AG04449 (cell line): Measurements from ENCODE around the gene HSPA13.

Experiments
- CTCF ChIA-PET: fragments of 350-600 bp; formaldehyde crosslinking; extraction: SDS; loops from one replicate; lab custom pipeline; 2021; ENCODE audit warnings: antibody characterized with exemption; lab: Yijun Ruan, JAX
- POLR2A ChIA-PET: fragments of 400-600, 350-600 bp; formaldehyde crosslinking; extraction: SDS; loops from one replicate; lab custom pipeline; 2020; ENCODE audit warnings: antibody characterized with exemption, inconsistent platforms; lab: Yijun Ruan, JAX
- DNase-seq: peaks from one replicate; pipeline ENCODE4 v3.0.0-alpha.2; 2010; ENCODE audit warnings: low read depth, low spot score
- H3K4me3 ChIP-seq: 2 replicates; pipeline ENCODE4 v1.5.1; 2011; ENCODE audit warnings: low read depth, mild to moderate bottlenecking, control low read depth, low read length
- CTCF ChIP-seq: IDR thresholded peaks from one replicate; pipeline ENCODE4 v1.5.1; 2011; ENCODE audit warnings: mild to moderate bottlenecking, moderate library complexity, low read length, control low read depth, inconsistent platforms; ENCODE audit not compliant: insufficient read depth; ENCODE audit errors: missing control alignments

HSPA13 gene

GRCh38 chr21:14376854-14377253 lies 6.1 kb downstream of the HSPA13 start:
- POLR2A ChIA-PET: no interaction called here
- no peak overlapping the region for H3K4me3 ChIP-seq
- no peak for TF ChIP-seq CTCF
- no peak for DNase-seq
- CTCF ChIA-PET: no interaction called here

- ChIA-PET CTCF (no interaction called here), POLR2A (no interaction called here)
- no peak for DNase-seq
- no peak for TF ChIP-seq CTCF
- H3K4me3 ChIP-seq: no peak overlapping the region
Measured at GRCh38 chr21:14366998-14367397, 15.9 kb downstream of the HSPA13 start.

DNA sequence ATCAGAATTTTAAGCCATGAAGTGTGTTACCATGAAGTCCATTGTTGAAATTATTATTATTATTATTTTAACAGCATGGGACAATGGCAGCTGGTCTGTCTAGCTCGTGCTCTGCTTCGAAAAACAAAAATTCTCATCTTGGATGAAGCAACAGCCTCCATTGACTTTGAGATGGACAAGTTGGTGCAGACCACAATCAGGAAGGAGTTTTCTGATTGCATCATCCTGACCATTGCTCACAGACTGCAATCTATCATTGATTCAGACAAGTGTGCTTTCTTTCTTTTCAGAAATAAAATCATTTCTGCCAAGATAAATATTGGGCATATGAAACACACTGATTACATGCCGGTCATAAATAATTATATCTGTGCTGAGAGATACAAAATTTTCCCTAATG lies 21.0 kb downstream of the HSPA13 start:
- H3K4me3 ChIP-seq: no peak overlapping the region
- no peak for TF ChIP-seq CTCF
- ChIA-PET POLR2A (no interaction called here), CTCF (no interaction called here)
- no peak for DNase-seq

DNA sequence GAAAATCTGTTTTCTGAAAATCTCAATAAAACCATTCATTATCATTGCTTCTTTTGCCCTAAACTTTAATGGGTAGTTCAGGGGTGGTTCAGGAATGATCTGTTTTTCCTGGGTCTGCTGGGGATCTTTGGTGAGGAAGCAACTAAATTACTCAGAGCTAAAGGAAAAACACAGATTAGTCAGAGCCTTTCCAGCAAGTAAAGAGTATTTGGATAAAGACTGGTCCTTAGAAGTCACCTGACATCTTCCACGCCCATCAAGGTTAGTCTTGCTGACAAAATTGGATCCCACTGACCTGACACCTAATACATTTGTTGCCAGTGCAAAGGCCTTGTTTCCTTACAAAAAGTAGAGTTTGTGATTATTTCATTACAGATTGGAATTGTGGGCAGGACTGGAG lies 24.2 kb downstream of the HSPA13 start:
- DNase-seq: no peak
- TF ChIP-seq CTCF: no peak
- ChIA-PET POLR2A (no interaction called here), CTCF (no interaction called here)
- no peak overlapping the region for H3K4me3 ChIP-seq

- ChIA-PET CTCF (no interaction called here), POLR2A (no interaction called here)
- no peak for DNase-seq
- no peak for TF ChIP-seq CTCF
- H3K4me3 ChIP-seq: no peak overlapping the region
Measured at GRCh38 chr21:14356746-14357145, 26.2 kb downstream of the HSPA13 start.

GRCh38 chr21:14354515-14354914 lies 28.4 kb downstream of the HSPA13 start:
- no peak for TF ChIP-seq CTCF
- H3K4me3 ChIP-seq: no peak overlapping the region
- ChIA-PET CTCF (no interaction called here), POLR2A (no interaction called here)
- DNase-seq: no peak

DNA sequence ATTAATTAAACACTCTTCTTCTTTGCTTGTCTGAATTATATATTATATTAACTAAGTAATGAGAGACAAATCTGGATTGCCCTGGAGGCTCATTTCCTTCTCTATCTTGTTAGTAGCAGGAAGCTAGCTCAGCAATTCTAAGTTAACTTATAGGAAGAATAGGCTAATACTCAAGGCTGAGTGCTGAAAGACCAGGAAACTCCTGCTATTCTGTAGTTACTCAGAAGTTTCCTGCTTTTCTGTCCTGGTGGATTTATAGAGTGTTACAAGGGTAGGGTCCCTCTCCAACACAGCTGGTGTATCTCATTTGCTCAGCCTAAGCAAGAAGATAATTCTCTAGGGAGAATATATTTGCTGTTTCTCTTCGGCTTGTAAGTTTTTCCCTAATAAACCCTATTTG lies 29.2 kb downstream of the HSPA13 start:
- no peak for TF ChIP-seq CTCF
- no peak overlapping the region for H3K4me3 ChIP-seq
- DNase-seq: no peak
- ChIA-PET CTCF (no interaction called here), POLR2A (no interaction called here)
